ENCODE data around the gene FOXP3.

DNA sequence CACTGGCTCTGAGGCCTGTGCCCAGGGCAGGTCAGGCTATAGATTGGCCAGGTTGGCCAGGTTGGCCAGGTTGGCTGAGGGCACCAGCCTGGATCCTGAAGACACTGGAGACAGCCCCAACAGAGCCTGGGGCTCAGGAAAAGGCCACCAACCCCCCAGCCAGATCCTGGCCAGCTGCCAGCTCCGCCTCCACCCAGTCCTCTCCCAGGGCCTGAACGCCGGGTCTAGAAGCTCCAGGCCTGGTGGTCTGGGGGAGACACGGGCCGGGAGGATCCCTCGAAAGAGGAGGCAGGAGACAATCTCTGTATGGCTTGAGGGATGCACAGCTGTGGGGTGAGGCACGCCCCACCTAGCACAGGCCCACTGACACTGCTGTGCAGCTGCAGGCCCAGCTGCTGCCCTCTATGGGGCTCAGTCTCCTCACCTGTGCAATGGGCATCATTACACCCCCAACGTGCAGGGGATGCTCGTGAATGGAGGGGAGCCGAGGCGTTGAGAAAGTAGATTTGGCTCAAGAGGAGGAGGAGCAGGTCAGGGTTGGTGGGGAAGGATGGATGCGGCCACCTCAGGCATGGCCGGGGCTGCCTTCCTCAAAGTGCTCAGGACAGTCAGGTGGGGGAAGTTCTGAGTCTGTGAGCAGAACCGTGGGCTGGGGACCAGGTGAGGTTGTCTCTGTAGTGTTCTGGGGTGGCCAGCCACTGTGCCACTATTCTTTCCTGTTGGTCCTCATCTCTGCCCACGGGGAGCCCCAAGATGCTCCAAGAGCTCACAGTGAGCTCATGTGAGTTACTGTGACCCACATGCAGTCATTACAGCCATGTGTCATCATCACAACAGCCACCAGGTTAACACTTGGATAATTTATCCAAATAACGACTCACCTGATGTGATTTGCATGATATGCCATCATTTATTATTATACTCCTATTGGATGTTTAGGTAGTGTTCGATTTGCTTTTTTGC is 28.2 kb upstream of the FOXP3 start:
- no peak for TF ChIP-seq POLR2AphosphoS5 (IDR thresholded peaks at IDR 0.05)
- TF ChIP-seq, protein P1, sequence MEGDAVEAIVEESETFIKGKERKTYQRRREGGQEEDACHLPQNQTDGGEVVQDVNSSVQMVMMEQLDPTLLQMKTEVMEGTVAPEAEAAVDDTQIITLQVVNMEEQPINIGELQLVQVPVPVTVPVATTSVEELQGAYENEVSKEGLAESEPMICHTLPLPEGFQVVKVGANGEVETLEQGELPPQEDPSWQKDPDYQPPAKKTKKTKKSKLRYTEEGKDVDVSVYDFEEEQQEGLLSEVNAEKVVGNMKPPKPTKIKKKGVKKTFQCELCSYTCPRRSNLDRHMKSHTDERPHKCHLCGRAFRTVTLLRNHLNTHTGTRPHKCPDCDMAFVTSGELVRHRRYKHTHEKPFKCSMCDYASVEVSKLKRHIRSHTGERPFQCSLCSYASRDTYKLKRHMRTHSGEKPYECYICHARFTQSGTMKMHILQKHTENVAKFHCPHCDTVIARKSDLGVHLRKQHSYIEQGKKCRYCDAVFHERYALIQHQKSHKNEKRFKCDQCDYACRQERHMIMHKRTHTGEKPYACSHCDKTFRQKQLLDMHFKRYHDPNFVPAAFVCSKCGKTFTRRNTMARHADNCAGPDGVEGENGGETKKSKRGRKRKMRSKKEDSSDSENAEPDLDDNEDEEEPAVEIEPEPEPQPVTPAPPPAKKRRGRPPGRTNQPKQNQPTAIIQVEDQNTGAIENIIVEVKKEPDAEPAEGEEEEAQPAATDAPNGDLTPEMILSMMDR (IDR thresholded peaks at IDR 0.05): no peak
